ENCODE measurements around the gene COL4A4.

- TF ChIP-seq POLR2A (IDR thresholded peaks at IDR 0.05; ENCODE audit: low read depth, low read length), result no peak
- no peak for TF ChIP-seq SPI1 (IDR thresholded peaks at IDR 0.05; ENCODE audit: low read depth, low read length)
- no peak for TF ChIP-seq POLR2AphosphoS5 (IDR thresholded peaks at IDR 0.05; ENCODE audit: low read depth, low read length)
- no peak for TF ChIP-seq TAF1 (IDR thresholded peaks at IDR 0.05; ENCODE audit: low read depth, low read length)
- no peak for TF ChIP-seq PAX5 (IDR thresholded peaks at IDR 0.05; ENCODE audit: insufficient read depth, low read length, severe bottlenecking)
- no peak for TF ChIP-seq POU2F2 (IDR thresholded peaks at IDR 0.05; ENCODE audit: low read depth, low read length)
Measured at GRCh38 chr2:227010433-227010832, 153.6 kb downstream of the COL4A4 start.
